Testis (tissue), 3 donors: ENCODE data around the gene PPP1R12B. TPM values are rescaled to one million over a fixed set of nuclear protein-coding genes. Genes with fewer than 3 reads are reported as not detected.
"Not testable (repeated sequence)": the region's sequence is repeated elsewhere in the genome, so short reads cannot be mapped to it uniquely, and the experiment has no call there.

Source experiments
- DNase-seq: peaks from one replicate; pipeline ENCODE4 v3.0.0-alpha.2; 2019
- H3K27ac ChIP-seq, 2 donors: fragments of 200-600 bp; sonication (generic); one replicate each; pipeline ENCODE4 v1.5.1; 2019
- H3K27me3 ChIP-seq: fragments of 200-600 bp; sonication (generic); one replicate; pipeline ENCODE4 v1.5.1; 2019
- H3K36me3 ChIP-seq: fragments of 200-600 bp; sonication (generic); one replicate; pipeline ENCODE4 v1.5.1; 2017; ENCODE audit warnings: low read depth; ENCODE audit errors: missing control alignments
- H3K4me1 ChIP-seq: fragments of 200-600 bp; sonication (generic); one replicate; pipeline ENCODE4 v1.5.1; 2019
- H3K4me3 ChIP-seq, 2 donors: fragments of 200-600 bp; sonication (generic); one replicate each; pipeline ENCODE4 v1.5.1; 2017 to 2019
- H3K9me3 ChIP-seq: fragments of 200-600 bp; sonication (generic); one replicate; pipeline ENCODE4 v1.5.1; 2017
- CTCF ChIP-seq, 3 experiments: fragments of 450-650 bp in 2 of 3; fragments of 200-600 bp in 1 of 3; sonication (generic) in 1 of 3; IDR thresholded peaks; one replicate each; pipeline ENCODE4 v1.5.1; 2016 to 2019; ENCODE audit warnings: antibody characterized with exemption in 3 of 3, mild to moderate bottlenecking in 2 of 3, moderate library complexity in 1 of 3
- POLR2A ChIP-seq: fragments of 450-650 bp; IDR thresholded peaks from one replicate; pipeline ENCODE4 v1.6.1; 2017; ENCODE audit warnings: antibody characterized with exemption, mild to moderate bottlenecking, moderate library complexity
- WGBS, 2 donors: methylation state at CpG; one replicate each; pipeline ENCODE4 v1.1.5; 2018; 5-methylcytosine and 5-hydroxymethylcytosine counted together
- intact Hi-C: fragments of 100-400 bp; cut with DNase I; formaldehyde crosslinking; loops from one replicate; pipeline ENCODE4 v1.15.1; 2023; ENCODE audit warnings: low total_unique reads
- polyA plus RNA-seq: library from polyadenylated mRNA; stranded (reverse); fragments of 350-450 nt; fragmentation: Illumina TruSeq; extraction: RNeasy Lipid Tissue Mini Kit (QIAGEN cat#74804); gene quantifications from one replicate; pipeline ENCODE4 v1.2.3, GENCODE V29; 2014; ENCODE audit warnings: low read depth, low replicate concordance; ENCODE audit not compliant: insufficient read depth
- total RNA-seq, 2 donors: library from RNA; depleted of rRNA; stranded (reverse); fragments of >200 nt; gene quantifications; one replicate each; pipeline ENCODE4 v1.2.3, GENCODE V29; 2016

The PPP1R12B gene
- total and polyA plus RNA-seq, 3 donors from 2014 or later = 32.6 to 61.2 (median 54.6) TPM

GRCh38 chr1:202479661-202480060, 131.2 kb downstream of the PPP1R12B start:
- H3K4me1 ChIP-seq, H3K27me3 ChIP-seq, H3K4me3 ChIP-seq, H3K9me3 ChIP-seq, intact Hi-C loops, H3K36me3 ChIP-seq, DNase-seq, H3K27ac ChIP-seq: not testable (repeated sequence)

DNA sequence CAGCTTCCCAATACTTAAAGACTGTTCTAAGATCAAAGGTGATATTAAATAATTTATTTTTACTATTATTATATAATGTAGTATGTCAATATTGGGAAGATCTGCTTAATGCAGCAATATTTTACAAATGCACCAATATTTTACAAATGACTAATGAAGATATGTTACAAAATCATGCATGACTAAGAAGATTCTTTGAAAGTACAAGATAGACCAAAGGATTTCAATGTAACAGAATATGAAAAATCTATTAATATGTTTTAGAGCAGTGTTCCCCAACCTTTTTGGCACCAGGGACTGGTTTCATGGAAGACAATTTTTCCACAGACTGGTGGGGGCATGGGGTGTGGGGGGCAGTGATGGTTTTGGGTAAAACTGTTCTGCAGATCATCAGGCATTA, 132.1 kb downstream of the PPP1R12B start:
- H3K27ac ChIP-seq, H3K4me1 ChIP-seq, H3K36me3 ChIP-seq, intact Hi-C loops, DNase-seq, H3K9me3 ChIP-seq, H3K27me3 ChIP-seq, H3K4me3 ChIP-seq: not testable (repeated sequence)

DNA sequence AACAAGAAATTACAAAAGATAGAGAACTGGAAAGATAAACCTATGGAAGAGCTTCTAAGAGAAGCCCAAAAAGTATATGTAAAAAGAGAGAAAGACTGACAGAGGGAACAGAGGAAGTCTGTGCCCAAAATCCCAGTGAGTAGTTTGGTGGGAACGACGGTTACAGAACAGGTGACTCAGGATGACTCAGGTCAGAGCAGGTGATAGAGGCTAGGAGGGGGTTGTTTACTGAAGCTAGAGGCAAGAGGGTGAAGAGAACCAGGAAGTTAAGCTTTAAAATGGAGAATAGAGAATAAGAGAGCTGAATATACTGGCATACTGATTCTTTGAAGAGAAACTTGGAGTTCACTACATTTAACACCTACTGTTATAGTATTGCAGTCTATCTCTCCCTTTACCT, 134.9 kb downstream of the PPP1R12B start:
- H3K4me3 ChIP-seq, intact Hi-C loops, H3K27me3 ChIP-seq, DNase-seq, H3K9me3 ChIP-seq, H3K4me1 ChIP-seq, H3K36me3 ChIP-seq, H3K27ac ChIP-seq: not testable (repeated sequence)
- 87 to 92% methylated on average over 2 of the region's 2 CpGs for WGBS, 2 donors

DNA sequence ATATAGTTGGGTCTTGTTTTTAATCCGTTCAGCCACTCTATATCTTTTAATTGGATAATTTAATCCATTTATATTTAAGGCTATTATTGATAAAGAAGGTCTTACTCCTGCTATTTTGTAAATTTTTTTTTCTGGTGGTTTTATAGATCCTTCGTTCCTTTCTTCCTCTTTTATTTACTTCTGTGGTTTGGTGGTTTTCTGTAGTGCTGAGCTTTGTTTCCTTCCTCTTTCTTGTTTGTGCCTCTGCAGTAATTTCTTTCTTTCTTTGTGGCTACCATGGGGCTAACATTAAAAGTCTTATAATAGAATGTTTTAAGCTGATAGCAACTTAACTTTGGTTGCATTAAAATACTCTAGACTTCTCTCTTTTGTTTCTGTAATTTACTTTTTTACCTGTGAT, 135.5 kb downstream of the PPP1R12B start:
- H3K27ac ChIP-seq, H3K9me3 ChIP-seq, intact Hi-C loops, H3K27me3 ChIP-seq, H3K4me3 ChIP-seq, DNase-seq, H3K4me1 ChIP-seq, H3K36me3 ChIP-seq: not testable (repeated sequence)
- WGBS, 2 donors = 86 to 92% methylated on average over 2 of the region's 2 CpGs

GRCh38 chr1:202484820-202485219, 136.3 kb downstream of the PPP1R12B start:
- DNase-seq, H3K27ac ChIP-seq, H3K4me3 ChIP-seq, H3K4me1 ChIP-seq, H3K36me3 ChIP-seq, H3K27me3 ChIP-seq, intact Hi-C loops, H3K9me3 ChIP-seq: not testable (repeated sequence)
- 100% methylated on average over 1 to 3 of the region's 3 CpGs for WGBS, 2 donors

- DNase-seq, intact Hi-C loops, H3K36me3 ChIP-seq, H3K9me3 ChIP-seq, H3K4me3 ChIP-seq, H3K4me1 ChIP-seq, H3K27me3 ChIP-seq, H3K27ac ChIP-seq: not testable (repeated sequence)
- WGBS, 2 donors = 87 to 93% methylated on average over 6 of the region's 6 CpGs
These were observed 139.7 kb downstream of the PPP1R12B start for GRCh38 chr1:202488178-202488649.

DNA sequence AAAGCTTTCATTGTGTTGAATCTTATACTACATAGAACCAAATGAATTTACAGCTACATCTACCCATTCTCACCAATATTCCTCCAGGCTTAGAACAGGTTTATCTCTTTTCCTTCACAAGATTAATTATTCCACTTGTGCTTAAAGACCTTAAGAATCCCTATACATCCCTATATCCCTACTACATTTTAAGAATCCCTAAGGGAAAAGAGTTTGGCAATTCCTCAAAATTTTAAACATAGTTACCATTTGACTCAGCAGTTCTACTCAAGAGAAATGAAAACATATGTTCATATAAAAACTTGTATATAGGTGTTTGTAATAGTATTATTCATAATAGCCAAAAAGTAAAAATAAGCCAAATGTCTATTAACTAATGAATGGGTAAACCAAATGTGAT, 140.6 kb downstream of the PPP1R12B start:
- DNase-seq, H3K27me3 ChIP-seq, H3K4me3 ChIP-seq, intact Hi-C loops, H3K4me1 ChIP-seq, H3K36me3 ChIP-seq, H3K9me3 ChIP-seq, H3K27ac ChIP-seq: not testable (repeated sequence)

DNA sequence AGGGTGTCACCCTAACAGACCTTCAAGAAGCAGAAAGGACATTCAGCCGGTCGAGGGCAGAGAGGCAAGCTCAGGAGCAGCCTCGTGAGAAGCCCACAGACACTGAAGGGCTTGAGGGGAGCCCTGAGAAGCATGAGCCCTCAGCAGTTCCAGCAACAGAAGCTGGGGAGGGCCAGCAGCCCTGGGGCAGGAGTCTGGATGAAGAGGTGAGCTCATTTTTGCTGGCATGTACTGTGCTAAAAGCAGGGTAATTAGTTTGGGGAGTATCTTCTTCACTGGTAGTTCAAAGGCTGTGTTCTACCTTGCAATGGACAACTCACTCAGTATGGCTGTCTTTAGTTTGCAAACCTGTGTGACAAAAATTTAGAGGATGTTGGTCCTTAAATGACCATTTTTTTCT, 144.6 kb downstream of the PPP1R12B start:
- H3K36me3 ChIP-seq, H3K27me3 ChIP-seq, H3K9me3 ChIP-seq, DNase-seq, H3K27ac ChIP-seq, intact Hi-C loops, H3K4me3 ChIP-seq, H3K4me1 ChIP-seq: not testable (repeated sequence)
- WGBS, 2 donors = 83 to 87% methylated on average over 3 of the region's 3 CpGs

GRCh38 chr1:202498542-202498941, 150.0 kb downstream of the PPP1R12B start:
- H3K9me3 ChIP-seq = no peaks in the 10 kb centered on the region
- no peaks in the 10 kb centered on the region for H3K4me1 ChIP-seq
- WGBS, 2 donors = 90 to 100% methylated on average over 1 of the region's 1 CpG
- TF ChIP-seq POLR2A (no peak), CTCF (IDR thresholded peaks at IDR 0.05) (no peak)
- H3K36me3 ChIP-seq = no peaks in the 10 kb centered on the region
- intact Hi-C loops = no loop called here
- no peak overlapping the region for H3K27ac ChIP-seq
- no peak overlapping the region for H3K4me3 ChIP-seq
- H3K27me3 ChIP-seq = no peaks in the 10 kb centered on the region
- DNase-seq = no peak

DNA sequence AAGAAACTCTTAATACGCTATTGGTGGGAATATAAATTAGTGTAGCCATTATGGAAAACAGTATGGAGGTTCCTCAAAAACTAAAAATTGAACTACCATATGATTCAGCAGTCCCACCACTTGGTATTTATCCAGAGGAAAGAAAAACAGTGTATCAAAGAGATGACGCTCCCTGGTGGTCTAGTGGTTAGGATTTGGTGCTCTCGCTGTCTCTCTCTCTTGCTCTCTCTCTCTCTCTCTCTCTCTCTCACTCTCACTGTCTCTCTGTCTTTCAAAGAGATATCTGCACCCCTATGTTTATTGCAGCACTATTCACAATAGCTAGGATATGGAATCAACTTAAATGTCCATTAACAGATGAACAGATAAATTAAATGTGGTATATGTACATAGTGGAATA, 151.5 kb downstream of the PPP1R12B start:
- H3K27me3 ChIP-seq, intact Hi-C loops, H3K36me3 ChIP-seq: not testable (repeated sequence)

More for the DNA sequence above, 151.5 kb downstream of the PPP1R12B start:
- WGBS, 2 donors = 72 to 80% methylated on average over 3 of the region's 3 CpGs
- DNase-seq, H3K4me1 ChIP-seq, H3K27ac ChIP-seq, H3K4me3 ChIP-seq, H3K9me3 ChIP-seq: not testable (repeated sequence)
